ENCODE results near the gene NR1H3. TPM values are rescaled to one million over a fixed set of nuclear protein-coding genes. Genes with fewer than 3 reads are reported as not detected.
A peak's percentile ranks its signal among the peaks of the same experiment; 100 is the strongest.

NR1H3 gene
- total RNA-seq, 1 experiment from 2014 or later, result 26.3 TPM

DNA sequence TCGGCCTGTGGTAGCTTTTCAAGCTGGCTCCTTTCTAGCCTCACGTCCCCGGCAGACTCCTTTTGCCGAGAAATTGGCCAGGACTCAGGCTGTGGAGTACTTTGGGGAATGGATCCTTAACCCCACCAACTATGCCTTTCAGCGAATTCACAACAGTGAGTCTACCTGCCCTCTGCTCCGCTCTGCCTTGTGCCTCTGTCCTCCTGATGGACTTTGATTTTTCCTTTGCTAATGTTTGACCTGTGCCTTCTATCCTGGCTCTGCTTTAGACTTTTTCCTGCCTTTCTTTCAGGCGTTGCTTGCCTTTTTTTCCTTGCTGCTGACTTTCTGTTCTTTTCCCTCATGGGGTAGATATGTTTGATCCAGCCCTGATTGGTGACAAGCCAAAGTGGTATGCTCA, 24.7 kb downstream of the NR1H3 start:
- no peak overlapping the region for H3K27ac ChIP-seq (ENCODE audit: insufficient read length, low read depth, low read length)
- H2BK5ac ChIP-seq (ENCODE audit: insufficient read length, low read length), result no peak overlapping the region
- Mint-ChIP-seq H3K4me1 (peaks cover 2 to 14% of the 10 kb centered on the region in 2 experiments; a peak in 3 of 4 replicates), H3K9me3 (no peaks in the 10 kb centered on the region), H3K36me3 (ENCODE audit: insufficient read depth in 1 of 3, low read depth in 3 of 3) (peaks cover 45 to 83% (median 74%) of the 10 kb centered on the region in 3 experiments; a peak in 6 of 7 replicates), H3K27me3 (ENCODE audit: low read depth) (no peaks in the 10 kb centered on the region), H3K27ac (0 out of 7 replicates have a peak overlapping the region, but pooled peaks of 1 of the 3 experiments have one; percentile 29), H3K4me3 (no peak overlapping the region)
- H2AK5ac ChIP-seq (ENCODE audit: insufficient read length, low read length), result no peak overlapping the region
- H3K18ac ChIP-seq (ENCODE audit: insufficient read length, low read depth, low read length), result no peak overlapping the region
- no peak overlapping the region for H4K8ac ChIP-seq (replicated peaks; ENCODE audit: insufficient read length, low read depth, low read length)
- H3K56ac ChIP-seq (ENCODE audit: insufficient read length, low read depth, low read length), result no peak overlapping the region
- H3K27me3 ChIP-seq (ENCODE audit: insufficient read depth, low read length), result no peaks in the 10 kb centered on the region
- H3K23ac ChIP-seq (ENCODE audit: insufficient read length, low read depth, low read length), result no peak overlapping the region
- no peak overlapping the region for H3K4me2 ChIP-seq (ENCODE audit: insufficient read depth, insufficient read length, low read length)
- no peaks in the 10 kb centered on the region for H3K4me1 ChIP-seq (ENCODE audit: insufficient read depth, low read length)
- no peak overlapping the region for H3K4ac ChIP-seq (ENCODE audit: low read depth, low read length)
- TF ChIP-seq, protein P1, sequence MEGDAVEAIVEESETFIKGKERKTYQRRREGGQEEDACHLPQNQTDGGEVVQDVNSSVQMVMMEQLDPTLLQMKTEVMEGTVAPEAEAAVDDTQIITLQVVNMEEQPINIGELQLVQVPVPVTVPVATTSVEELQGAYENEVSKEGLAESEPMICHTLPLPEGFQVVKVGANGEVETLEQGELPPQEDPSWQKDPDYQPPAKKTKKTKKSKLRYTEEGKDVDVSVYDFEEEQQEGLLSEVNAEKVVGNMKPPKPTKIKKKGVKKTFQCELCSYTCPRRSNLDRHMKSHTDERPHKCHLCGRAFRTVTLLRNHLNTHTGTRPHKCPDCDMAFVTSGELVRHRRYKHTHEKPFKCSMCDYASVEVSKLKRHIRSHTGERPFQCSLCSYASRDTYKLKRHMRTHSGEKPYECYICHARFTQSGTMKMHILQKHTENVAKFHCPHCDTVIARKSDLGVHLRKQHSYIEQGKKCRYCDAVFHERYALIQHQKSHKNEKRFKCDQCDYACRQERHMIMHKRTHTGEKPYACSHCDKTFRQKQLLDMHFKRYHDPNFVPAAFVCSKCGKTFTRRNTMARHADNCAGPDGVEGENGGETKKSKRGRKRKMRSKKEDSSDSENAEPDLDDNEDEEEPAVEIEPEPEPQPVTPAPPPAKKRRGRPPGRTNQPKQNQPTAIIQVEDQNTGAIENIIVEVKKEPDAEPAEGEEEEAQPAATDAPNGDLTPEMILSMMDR (conservative IDR thresholded peaks at IDR 0.05), result no peak
- H4K20me1 ChIP-seq (ENCODE audit: control insufficient read depth, insufficient read depth, insufficient read length), result no peaks in the 10 kb centered on the region
- H2BK15ac ChIP-seq (ENCODE audit: low read depth, low read length), result no peak overlapping the region
- H4K91ac ChIP-seq (ENCODE audit: insufficient read length, low read depth, low read length), result no peak overlapping the region
- no CpG with 5 or more reads among the region's 7 CpGs for WGBS (ENCODE audit: extremely low coverage, insufficient read length, low lambda C conversion rate)
- no peak for DNase-seq
- no peaks in the 10 kb centered on the region for H3K23me2 ChIP-seq (ENCODE audit: insufficient read length, low read depth, low read length, poor library complexity, severe bottlenecking)
- H3K9ac ChIP-seq (ENCODE audit: extremely low read depth, insufficient read length, low read length), result no peak overlapping the region
- no peak overlapping the region for H2BK20ac ChIP-seq (ENCODE audit: low read depth, low read length, poor library complexity, severe bottlenecking)
- H3K79me2 ChIP-seq (ENCODE audit: insufficient read depth, low read length), result no peaks in the 10 kb centered on the region
- no peaks in the 10 kb centered on the region for H3K9me3 ChIP-seq (ENCODE audit: control insufficient read depth, low read depth, low read length)
- no peak overlapping the region for H2AFZ ChIP-seq (ENCODE audit: low read length)
- no peak overlapping the region for H3T11ph ChIP-seq (ENCODE audit: low read length)
- H4K5ac ChIP-seq (ENCODE audit: insufficient read length, low read depth, low read length), result no peak overlapping the region
- no peak overlapping the region for H2BK120ac ChIP-seq (ENCODE audit: low read depth, low read length, poor library complexity, severe bottlenecking)
- no peak overlapping the region for H2BK12ac ChIP-seq (ENCODE audit: insufficient read length, low read depth, low read length)
- no peaks in the 10 kb centered on the region for H3K79me1 ChIP-seq (ENCODE audit: insufficient read depth, low read depth, low read length, poor library complexity, severe bottlenecking)
- no peak overlapping the region for H3K14ac ChIP-seq (ENCODE audit: insufficient read depth, low read length)

All from H9 (cell line).